ENCODE measurements around the gene TVP23A. TPM values are rescaled to one million over a fixed set of nuclear protein-coding genes. Genes with fewer than 3 reads are reported as not detected.
"Not testable (repeated sequence)": the region's sequence is repeated elsewhere in the genome, so short reads cannot be mapped to it uniquely, and the experiment has no call there.

The TVP23A gene
- total RNA-seq, 1 experiment from 2014 or later = 3.1 TPM

DNA sequence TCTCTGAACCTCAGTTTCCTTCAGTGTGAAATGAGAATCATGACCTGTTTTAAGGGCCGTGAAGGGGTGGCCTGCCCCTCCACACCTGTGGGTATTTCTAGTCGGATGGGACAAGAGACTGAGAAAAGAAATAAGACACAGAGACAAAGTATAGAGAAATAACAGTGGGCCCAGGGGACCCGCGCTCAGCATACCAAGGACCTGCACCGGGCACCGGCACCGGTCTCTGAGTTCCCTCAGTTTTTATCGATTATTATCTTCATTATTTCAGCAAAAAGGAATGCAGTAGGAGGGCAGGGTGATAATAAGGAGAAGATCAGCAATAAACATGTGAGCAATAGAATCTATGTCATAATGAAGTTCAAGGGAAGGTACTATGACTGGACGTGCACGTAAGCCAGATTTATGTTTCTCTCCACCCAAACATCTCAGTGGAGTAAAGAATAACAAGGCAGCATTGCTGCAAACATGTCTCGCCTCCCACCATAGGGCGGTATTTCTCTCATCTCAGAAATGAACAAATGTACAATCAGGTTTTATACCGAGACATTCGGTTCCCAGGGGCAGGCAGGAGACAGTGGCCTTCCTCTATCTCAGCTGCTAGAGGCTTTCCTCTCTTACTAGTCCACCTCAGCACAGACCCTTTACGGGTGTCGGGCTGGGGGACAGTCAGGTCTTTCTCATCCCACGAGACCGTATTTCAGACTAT lies 10.9 kb upstream of the TVP23A start:
- WGBS (ENCODE audit: extremely low coverage, insufficient read length, low lambda C conversion rate) = no CpG with 5 or more reads among the region's 18 CpGs
- not testable (repeated sequence) for H3K4me1 Mint-ChIP-seq

More for the DNA sequence above, 10.9 kb upstream of the TVP23A start:
- H2BK12ac ChIP-seq (ENCODE audit: insufficient read length, low read depth, low read length); H3K56ac ChIP-seq (ENCODE audit: insufficient read length, low read depth, low read length); H3K23ac ChIP-seq (ENCODE audit: insufficient read length, low read depth, low read length); H4K91ac ChIP-seq (ENCODE audit: insufficient read length, low read depth, low read length); H4K8ac ChIP-seq (replicated peaks; ENCODE audit: insufficient read length, low read depth, low read length); H3K79me1 ChIP-seq (ENCODE audit: insufficient read depth, low read depth, low read length, poor library complexity, severe bottlenecking); H3K27me3 ChIP-seq (ENCODE audit: insufficient read depth, low read length); H2BK120ac ChIP-seq (ENCODE audit: low read depth, low read length, poor library complexity, severe bottlenecking); H2BK5ac ChIP-seq (ENCODE audit: insufficient read length, low read length); H4K20me1 ChIP-seq (ENCODE audit: control insufficient read depth, insufficient read depth, insufficient read length); H2BK15ac ChIP-seq (ENCODE audit: low read depth, low read length); H3K27ac Mint-ChIP-seq; H3K9me3 ChIP-seq (ENCODE audit: control insufficient read depth, low read depth, low read length); H2BK20ac ChIP-seq (ENCODE audit: low read depth, low read length, poor library complexity, severe bottlenecking); H4K5ac ChIP-seq (ENCODE audit: insufficient read length, low read depth, low read length); H3K36me3 Mint-ChIP-seq (ENCODE audit: insufficient read depth in 1 of 3, low read depth in 3 of 3); H3K27ac ChIP-seq (ENCODE audit: insufficient read length, low read depth, low read length); H3K4me1 ChIP-seq (ENCODE audit: insufficient read depth, low read length); H3K4me3 Mint-ChIP-seq; H2AFZ ChIP-seq (ENCODE audit: low read length); H3K4me2 ChIP-seq (ENCODE audit: insufficient read depth, insufficient read length, low read length); H3K23me2 ChIP-seq (ENCODE audit: insufficient read length, low read depth, low read length, poor library complexity, severe bottlenecking); H3K79me2 ChIP-seq (ENCODE audit: insufficient read depth, low read length); H3K14ac ChIP-seq (ENCODE audit: insufficient read depth, low read length); H3K4ac ChIP-seq (ENCODE audit: low read depth, low read length); DNase-seq; H3K9ac ChIP-seq (ENCODE audit: extremely low read depth, insufficient read length, low read length); H3T11ph ChIP-seq (ENCODE audit: low read length); H3K9me3 Mint-ChIP-seq; H2AK5ac ChIP-seq (ENCODE audit: insufficient read length, low read length); H3K27me3 Mint-ChIP-seq (ENCODE audit: low read depth); H3K18ac ChIP-seq (ENCODE audit: insufficient read length, low read depth, low read length): not testable (repeated sequence)
